IPS-18c (cell line): ENCODE data around the gene CABLES2.
A peak's percentile ranks its signal among the peaks of the same experiment; 100 is the strongest.

Source experiments
- H3K4me3 ChIP-seq: 2 replicates; pipeline ENCODE4 v1.7.0; 2013; ENCODE audit warnings: low read depth, mild to moderate bottlenecking, low read length, moderate library complexity; ENCODE audit not compliant: insufficient read depth
- H3K9me3 ChIP-seq: one replicate; pipeline ENCODE4 v1.6.1; 2013; ENCODE audit warnings: mild to moderate bottlenecking, low read length, moderate library complexity; ENCODE audit not compliant: control insufficient read depth, insufficient read depth

Gene CABLES2

DNA sequence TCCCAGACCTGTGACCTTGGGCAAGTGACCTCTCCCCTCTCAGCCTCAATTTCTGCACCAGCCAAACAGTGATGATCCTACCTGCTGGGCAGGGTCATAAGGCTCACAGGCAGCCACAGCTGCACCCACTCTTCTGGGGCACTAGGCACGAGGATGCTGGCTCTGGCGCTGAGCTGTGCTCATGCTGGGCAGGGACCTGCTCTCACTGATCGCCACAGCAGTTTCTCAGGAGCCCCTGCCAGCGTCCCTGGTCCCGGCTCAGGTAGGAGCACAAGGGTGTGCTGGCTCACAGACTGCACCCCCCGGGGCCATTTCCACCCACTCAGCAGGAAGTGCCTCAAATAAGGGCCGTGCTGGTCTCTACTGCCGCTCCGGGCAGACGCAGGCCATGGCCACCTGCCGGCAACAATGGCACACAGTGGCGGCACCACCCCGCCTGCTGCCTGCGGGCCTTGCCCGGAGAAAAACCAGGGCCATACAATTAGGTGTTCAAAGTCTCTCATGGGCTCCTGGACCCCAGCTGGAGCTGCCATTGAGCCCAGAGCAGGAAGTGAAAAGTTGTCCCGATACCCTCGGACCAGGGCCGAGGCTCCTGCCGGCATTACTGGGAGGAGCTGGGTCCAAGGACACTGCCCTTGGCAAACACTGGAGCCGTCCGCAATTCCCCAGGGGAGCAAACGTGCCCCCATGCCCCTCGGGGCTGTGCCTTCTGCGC lies 4.6 kb upstream of the CABLES2 start:
- Histone ChIP-seq H3K9me3 (no peaks in the 10 kb centered on the region), H3K4me3 (no peak overlapping the region)

DNA sequence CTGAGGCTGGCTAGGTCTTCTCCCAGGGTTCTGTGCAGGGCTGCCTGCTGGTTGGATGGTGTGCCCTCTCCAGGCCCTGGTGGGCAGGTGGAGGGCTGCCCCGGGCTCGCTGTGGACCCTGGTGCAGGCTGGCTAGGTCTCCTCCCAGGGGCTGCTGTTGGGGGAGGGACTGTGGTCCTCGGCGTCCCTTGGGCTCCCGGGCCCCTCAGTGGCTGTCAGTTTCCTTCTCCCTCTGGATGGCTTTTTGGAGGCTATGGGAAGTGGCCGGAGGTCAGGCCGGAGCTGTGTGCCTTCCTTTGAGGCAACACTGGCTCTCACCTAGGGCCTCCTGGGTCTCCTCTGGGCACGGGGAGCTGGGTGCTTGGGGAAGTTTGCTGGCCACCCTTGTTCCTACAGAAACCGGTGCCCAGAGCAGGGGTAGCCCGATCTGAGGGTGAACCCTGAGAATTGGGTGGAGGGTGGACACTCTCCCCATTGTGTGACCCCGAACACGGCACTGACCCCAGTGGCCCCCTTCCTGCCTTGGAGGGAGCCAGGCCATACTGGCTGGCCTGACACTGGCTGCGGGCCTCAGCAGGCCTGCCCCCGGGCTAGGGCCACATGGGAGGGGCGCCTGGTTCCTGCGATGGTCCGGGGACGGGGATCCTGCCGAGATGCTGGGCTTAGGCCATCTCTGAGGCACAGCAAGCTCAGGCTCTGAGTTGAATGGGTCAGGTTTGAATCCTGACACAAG lies 3.8 kb upstream of the CABLES2 start:
- Histone ChIP-seq H3K4me3 (no peak overlapping the region), H3K9me3 (no peaks in the 10 kb centered on the region)

DNA sequence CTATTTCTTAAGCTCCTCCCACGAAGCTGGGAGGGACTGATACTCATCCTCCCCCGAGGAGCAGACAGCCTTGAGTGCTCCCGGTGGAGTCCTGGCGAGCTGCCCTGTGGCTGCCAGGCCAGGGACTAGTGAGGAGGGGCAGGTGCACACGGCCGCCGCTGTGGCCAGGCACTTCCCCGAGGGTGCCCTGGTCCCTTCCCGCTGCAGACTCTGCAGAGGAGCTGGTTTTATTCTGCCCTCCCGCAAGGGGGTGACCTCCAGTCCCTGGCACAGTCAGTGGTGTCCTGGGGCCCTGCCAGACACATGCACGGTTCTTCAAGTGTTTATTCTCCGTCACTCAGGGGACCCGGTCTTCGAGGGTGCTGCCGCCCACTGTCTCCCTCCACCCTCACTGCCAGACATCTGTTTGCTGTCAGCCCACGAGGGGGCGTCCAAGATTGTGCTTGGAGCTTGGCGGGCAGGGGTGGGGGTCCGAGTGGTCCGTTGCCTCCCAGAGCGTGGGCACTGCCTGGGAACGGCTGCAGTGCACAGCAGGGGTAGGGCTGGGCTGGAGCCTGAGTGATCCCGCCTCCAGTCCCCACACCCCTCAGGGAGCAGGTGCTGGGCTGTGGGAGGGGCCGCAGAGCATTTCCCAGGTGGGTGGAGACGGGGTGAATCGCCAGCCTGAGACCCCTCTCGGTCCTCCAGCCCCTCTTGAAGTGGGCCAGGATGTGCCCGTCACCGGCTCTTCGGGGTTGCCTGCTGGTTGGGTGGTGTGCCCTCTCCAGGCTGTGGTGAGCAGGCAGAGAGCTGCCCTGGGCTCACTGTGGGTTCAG lies 3.1 kb upstream of the CABLES2 start:
- Histone ChIP-seq H3K4me3 (no peak overlapping the region), H3K9me3 (no peaks in the 10 kb centered on the region)

DNA sequence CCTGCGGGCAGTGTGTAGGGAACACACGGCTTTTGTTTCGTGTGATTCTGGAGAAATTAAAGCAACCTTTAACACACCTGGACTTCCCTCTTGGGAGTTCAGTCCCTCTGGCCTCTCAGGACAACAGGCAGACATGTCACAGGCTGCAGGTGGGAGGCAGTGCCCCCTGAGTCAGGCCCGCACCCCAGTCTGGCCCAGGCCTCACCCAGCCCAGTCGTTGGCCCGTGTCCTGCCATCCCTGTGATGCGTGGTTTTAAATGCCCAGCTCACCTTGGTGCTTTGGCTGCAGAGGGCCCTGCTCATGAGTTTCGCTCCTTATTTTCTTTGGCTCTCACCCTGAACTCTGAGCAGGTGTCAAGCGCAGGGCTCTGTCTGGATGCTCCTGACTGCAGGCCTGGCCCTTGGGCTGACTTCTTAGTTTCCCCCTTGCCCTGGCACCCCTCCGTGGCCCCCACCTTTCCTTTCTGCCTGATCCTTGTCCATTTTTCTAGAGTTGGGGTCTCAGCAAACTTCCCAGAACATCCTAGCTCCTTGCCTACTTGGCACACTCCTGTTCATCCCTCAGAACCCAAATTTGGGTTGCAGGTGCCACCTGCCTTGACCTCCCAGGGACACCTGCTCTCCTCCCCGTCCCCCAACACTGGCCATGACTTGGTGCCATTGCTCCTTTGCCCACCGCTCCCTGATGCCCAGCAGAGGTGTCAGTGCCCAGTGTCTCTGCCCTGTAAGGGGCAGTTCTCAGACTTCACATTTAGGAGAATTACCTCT lies 2.2 kb upstream of the CABLES2 start:
- H3K9me3 ChIP-seq: no peaks in the 10 kb centered on the region
- no peak overlapping the region for H3K4me3 ChIP-seq

DNA sequence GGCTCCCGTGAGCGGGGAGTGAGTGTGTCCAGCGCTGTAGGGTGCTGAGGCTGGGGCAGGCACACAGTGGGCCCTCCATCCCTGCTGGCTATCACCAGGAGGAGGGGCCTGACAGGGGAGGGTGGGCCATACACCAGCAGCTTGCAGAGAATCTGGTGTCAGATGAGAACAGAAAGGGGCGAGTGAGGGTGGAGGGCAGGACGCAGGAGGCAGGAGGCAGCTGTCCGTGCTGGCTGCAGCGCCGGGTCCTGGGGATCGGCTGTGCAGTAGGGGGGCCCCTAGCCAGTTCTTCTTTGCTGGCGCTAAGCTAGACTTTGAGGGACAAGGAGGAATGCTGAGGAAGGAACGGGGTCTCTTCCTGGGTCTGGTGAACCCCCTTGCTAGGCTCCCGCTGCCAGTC lies 1.6 kb upstream of the CABLES2 start:
- H3K9me3 ChIP-seq: no peaks in the 10 kb centered on the region
- H3K4me3 ChIP-seq: no peak overlapping the region

DNA sequence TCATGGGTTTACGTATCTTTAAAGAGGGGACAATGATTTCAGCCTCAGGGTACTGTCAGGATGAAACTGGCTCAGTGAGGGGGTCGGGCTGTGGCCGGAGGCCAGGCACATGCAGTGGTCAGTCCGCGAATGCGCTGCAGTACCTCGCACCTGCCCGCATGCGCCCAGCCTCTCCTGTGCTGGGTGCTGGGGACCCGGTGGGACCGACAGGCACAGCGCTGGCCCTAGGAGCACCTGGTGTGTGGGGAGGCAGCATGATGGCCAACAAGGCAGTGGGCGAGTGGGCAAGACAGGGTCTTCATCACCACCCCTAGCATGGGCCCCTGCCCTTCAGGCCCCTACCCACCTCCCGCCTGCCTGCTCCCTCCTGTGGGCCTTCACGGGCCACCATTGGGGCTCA lies 970 bp upstream of the CABLES2 start:
- Histone ChIP-seq H3K9me3 (no peaks in the 10 kb centered on the region), H3K4me3 (no peak overlapping the region)

DNA sequence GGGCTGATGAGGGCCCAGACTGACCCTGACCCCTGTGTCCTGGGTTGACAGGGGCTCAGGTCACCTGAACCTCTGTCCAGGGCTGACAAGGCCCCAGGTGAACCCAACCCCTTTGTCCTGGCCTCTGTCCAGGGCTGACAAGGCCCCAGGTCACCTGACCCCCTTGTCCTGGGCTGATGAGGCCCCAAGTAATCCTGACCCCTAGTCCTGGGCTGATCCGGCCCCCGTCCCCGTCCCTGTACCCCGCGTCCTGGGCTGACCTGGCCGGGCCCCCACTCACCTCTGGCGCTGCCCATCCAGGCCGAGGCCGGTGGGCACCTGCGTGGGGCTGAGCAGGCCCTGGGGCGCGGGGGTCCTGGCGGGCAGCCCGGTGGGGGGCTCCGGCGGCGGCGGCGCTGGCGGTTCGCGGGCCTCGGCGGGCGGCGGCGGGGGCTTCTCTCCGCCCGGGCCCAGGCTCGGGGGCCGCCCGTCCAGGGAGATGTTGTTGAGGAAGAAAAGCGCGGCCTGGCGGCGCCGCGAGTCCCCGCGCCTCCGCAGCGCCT lies 379 bp downstream of the CABLES2 start:
- no peaks in the 10 kb centered on the region for H3K9me3 ChIP-seq
- H3K4me3 ChIP-seq: peak overlapping the region; percentile 56

DNA sequence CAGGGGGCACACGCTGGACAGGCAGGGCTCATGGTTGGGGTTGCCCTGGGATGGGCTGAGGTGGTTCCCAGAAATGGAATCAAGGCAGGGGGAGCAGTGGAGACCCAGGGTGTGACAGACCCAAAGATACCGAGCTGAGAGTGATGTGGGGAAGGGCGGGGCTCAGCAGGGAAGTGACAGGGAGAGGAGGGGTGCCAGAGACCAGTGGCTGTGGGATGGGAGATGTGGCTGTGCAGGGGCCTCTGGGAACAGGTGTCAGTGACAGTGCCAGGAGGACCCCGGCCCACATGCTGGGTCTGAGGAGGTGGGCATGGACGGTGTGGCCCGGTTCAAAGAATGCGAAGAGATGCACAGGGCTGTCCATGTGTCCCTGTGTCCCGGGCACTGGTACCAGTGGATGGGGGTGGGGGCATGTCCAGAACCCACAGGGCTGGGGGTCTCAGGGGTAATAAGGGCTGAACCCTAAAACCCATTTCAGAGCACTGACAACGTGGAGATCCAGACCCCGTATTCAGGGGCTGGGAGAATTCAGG lies 1.0 kb downstream of the CABLES2 start:
- Histone ChIP-seq H3K9me3 (no peaks in the 10 kb centered on the region), H3K4me3 (peak overlapping the region; percentile 56)

DNA sequence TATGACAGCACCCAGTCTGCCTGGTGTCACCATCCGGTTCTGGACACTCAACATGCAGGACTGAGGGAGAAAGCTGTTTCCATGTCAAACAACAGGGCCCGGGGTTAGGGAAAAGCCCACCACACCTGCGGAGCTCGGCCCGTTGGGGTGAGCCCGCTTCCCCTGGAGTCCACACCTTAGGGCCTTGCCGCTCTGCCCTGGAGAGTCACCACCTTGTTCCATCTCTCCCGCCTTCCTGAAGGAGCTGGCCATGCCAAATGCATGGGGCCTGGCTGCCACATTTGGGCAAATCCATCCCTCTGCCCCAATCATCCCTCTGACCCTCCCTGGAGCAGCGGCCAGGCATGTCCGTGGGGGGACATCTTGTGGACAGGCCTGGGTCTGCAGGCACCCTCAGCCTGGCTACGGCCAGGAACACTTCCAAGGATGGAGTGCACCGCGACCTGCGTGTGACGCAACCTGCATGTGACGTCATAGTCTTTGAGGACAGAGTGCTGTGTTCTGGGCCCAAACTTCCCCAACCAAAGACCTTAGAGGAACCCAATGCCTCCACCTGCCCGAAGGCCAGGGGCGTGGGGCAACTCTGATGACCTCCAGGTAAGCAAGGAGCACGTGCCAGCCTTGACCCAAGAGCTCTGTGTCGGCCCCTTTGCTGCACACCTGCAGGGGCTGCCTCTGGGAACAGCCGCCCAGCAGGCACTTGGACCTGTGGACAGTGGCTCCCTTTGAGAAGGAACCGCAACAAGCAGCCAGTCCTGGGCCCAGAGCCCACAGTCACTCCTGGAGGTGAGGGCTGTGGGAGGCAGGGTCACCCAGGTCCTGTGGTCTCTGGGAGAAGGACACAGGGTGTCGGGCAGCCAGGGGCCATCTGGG lies 1.7 kb downstream of the CABLES2 start:
- Histone ChIP-seq H3K4me3 (no peak overlapping the region), H3K9me3 (no peaks in the 10 kb centered on the region)

DNA sequence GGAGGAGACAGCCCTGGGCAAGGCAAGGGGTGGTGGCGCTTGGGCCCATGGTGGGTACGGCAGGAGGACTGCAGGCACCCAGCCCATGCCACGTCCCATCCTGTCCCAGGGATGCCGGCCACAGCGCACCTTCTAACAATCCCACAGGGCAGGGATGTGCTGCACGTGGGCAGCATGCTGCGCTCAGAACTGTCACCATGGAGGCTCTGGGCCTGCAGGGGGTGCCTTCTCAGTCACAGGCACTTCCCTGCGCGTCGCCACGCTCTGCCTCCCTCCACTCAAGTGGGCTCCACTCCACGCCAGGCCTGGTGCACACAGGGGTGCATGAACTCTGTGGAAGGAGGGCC lies 2.4 kb downstream of the CABLES2 start:
- Histone ChIP-seq H3K4me3 (no peak overlapping the region), H3K9me3 (no peaks in the 10 kb centered on the region)

DNA sequence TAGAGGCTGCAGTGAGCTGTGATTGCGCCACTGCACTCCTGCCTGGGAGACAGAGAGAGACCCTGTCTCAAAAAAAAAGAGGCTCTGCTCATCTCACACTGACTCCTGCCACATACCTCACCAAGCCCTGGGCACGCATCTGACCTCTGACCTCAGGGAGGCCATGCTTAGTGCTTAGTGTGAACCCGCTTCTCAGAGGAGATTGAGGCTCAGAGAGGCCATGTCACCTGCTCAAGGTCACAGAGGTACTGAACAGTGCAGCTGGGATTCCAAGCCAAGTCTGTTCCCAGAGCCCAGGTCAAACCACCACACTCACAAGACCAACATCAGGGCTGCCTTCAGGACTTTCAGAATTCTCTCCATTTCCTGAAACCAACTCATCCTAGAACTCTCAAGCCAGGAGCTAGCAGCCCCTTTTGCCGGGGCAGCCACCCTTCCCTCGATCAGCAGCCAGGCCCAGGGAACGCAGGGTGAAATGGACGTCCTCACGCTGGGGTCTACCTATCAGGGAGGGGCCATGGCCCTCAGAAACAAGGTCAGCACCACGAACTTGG lies 2.9 kb downstream of the CABLES2 start:
- Histone ChIP-seq H3K9me3 (no peaks in the 10 kb centered on the region), H3K4me3 (no peak overlapping the region)

DNA sequence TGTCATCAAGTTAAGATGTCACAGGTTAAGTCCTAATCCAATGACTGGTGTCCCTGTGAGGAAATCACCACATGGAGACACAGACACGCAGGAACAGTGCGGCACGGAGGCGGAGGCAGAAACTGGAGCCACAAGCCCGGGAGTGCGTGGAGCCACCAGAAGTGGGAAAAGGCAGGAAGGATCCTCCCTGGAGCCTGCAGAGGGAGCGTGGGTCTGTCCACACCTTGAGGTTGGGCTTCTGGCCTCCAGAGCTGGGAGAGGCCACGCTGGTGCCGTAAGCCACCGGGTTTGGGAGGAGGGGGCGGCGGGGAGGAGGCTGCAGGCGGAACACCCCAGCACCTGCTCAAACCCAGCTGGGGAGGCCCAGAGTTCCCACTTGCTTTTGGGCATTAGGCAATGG lies 3.8 kb downstream of the CABLES2 start:
- H3K9me3 ChIP-seq: no peaks in the 10 kb centered on the region
- no peak overlapping the region for H3K4me3 ChIP-seq

DNA sequence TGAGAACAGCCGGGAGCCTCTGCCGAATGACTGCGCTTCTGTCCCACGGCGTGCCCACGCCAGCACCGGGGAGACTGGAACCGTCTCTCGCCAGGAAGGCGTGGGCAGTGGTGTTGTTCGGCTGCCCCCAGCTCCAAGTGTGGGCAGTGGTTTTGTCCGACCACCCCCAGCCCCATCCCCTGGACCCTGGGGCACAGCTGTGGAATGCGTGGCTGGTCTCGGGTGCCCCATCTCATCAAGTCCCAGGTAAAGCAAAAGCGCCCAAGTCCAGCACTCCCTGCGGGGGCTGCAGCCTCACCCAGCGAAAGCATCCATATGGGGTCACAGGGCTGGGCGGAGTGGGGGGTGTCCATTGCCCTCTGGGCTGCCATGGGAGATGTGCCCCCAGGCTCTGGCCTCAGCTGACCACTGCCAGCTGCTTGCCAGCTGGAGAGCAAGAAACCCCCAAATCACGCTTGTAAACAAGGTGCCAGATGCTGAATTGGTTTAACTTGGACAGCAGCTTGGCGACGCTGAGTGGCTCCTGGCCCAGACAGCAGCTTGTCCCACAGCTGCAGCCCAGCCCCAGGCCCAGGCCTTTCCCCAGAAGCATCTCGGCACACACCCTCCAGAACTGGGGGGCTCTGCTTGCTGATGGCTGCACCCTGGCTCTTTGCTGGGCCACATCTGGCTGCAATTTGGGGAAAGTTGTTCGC lies 4.5 kb downstream of the CABLES2 start:
- no peak overlapping the region for H3K4me3 ChIP-seq
- H3K9me3 ChIP-seq: peaks cover 2% of the 10 kb centered on the region

DNA sequence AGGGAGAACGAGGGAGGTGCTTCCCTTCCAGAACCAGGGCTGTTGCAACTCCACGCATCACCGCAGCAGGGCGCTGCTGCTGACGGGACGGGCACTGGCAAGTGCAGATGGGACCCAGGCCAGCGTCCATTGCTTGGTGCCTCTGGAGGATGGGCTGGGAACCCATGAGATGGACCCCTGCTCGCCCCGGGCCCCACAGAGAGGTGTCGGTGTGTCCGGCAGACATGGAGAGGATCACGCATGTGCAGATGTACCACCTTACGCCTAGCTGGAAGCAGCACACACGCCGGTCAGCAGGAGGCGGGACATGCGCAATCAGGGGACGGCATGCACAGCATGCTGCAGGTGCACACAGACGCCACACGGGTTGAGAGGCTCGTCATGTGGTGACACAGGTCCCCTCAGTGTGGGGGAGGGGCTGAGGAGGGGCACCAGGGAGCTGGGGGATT lies 5.7 kb downstream of the CABLES2 start:
- peaks cover 2% of the 10 kb centered on the region for H3K9me3 ChIP-seq
- H3K4me3 ChIP-seq: no peak overlapping the region

DNA sequence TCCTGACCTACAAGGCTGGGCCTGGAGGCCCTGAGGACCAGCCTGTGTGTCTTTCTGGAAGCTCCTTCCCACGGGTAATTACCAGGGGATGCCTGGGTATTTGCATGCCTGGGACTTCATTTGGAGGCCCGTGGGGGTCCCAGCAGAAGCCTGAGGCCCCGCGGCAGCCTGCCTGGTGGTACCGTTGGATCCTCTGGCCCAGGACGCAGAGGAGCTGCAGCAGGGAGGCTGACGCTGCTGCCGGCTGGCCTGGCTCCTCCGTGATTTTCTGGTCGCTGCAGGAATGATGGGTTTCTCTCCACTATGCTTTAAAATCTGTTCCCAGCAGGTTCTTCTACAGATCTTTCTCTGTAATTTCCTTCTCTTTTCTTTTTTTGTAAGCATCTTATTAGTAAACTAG lies 6.5 kb downstream of the CABLES2 start:
- Histone ChIP-seq H3K4me3 (no peak overlapping the region), H3K9me3 (peaks cover 2% of the 10 kb centered on the region)
